IPS DF 4.7 (cell line): ENCODE measurements around the gene SECTM1.

Experiments used
- DNase-seq: peaks from one replicate; pipeline ENCODE4 v3.0.0-alpha.2; 2013; ENCODE audit warnings: low spot score; ENCODE audit errors: extremely low read depth

Gene SECTM1

GRCh38 chr17:82316651-82317393 lies 16.7 kb downstream of the SECTM1 start:
- DNase-seq = no peak

GRCh38 chr17:82315703-82316358 lies 17.7 kb downstream of the SECTM1 start:
- DNase-seq = no peak

DNA sequence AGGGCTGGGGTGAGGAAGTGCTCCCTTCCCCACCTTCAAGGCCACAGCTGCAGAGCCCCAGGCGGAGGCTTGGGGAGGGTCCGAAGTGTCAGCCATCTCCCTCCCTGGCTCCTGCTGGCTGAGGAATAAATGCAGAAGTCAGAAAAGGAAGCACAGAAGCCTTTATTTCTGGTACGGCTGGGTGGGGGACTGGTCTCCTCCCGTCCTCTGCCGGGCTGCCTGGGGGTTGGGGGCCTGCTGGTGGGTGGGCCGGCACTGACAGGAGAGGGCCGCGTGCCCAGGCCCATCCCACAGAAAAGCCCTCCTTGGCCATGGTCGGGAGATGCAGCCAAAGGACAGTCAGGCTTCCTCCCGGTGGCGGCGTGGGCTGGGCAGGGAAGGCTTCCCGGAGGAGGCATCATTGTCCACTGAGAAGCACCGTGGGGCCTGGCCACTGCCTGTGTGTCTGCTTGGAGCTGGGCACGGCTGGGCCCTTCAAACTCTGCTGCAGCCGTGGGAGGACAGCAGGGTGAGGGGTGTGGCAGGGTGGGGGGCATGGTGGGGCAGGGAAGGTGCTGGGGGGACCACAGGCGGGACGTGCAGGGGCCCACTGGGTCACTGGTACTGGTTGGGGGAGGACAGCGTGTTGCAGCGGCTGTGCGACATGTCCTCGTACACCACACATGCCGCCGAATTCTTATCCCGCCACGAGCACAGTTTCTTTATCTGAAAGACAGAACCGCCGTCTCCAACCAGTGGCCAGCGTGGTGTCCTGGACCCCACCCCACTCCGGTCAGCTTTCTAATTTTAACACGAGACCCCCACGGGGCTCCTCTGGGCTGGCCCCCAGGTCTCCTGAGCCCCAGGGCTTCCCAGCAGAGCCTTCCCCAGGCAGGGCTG lies 18.6 kb downstream of the SECTM1 start:
- no peak for DNase-seq

DNA sequence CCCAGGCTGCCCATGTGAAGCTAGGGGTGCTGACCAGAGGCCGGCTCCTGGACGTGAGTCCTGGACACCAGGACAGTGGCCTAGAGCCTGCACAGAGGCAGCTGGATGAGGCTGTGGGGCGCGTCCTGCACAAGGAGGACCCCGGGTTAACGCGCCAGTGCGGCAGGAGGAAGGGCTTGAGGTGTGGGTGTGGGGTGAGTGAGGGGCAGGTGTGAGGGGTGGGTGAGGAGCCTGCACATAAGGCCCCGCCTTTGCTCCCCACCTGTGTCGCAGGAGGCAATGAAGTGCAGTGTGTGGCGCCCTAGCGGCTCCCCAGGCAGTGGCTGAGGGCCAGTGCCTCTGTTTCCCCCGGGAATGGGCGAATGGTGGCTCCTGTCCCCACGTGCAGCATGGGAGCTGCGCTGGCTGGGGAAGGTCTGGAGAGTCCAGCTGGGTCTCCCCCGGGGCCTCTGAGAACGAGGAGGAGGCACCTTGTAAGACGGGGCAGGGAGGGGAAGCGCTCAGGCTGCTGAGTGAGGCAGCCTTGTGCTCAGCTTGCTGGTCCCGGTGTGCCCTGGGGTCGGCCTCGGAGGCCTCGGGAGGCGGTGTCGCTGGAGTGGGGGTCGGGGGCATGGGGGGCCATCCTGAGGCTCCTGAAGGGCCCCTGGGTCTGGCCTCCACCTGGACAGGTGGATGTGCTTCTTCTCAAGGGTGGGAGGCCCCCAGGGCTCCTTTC lies 19.4 kb downstream of the SECTM1 start:
- DNase-seq = no peak

DNA sequence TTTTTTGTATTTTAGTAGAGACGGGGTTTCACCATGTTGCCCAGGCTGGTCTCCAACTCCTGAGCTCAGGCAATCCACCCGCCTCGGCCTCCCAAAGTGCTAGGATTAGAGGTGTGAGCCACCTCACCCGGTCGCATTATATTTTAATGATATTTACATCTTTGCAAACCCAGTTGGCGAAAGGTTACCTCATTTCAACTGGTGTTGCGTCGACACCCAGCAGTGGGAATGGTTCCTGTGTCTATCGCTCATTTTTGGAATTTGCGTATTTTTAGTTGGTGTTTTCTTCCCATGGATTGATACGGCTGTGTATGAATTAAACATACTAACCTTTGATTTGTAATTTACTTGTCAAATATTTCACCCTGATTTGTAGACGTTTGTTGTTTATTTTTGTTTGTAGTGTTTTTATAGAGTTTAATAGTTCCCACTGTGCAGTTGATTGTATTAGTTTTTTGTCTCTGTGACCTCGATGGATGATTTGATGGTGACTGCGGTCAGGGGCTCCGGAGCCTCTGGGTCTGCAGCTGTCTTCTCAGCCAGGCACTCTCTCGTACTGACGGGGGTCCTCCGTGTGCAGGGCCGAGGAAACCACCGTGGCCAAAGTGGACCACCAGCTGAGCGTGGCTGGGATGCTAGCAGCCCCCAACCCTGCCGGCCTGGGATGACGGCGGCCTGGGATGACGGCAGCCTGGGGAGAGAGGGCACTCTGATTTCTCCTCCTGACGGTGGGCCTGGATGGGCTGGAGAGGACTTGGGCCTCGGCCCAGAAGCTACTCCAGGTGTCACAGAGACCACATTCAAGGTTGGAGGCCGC lies 20.2 kb downstream of the SECTM1 start:
- no peak for DNase-seq

GRCh38 chr17:82311971-82312370 lies 21.6 kb downstream of the SECTM1 start:
- DNase-seq = no peak

DNA sequence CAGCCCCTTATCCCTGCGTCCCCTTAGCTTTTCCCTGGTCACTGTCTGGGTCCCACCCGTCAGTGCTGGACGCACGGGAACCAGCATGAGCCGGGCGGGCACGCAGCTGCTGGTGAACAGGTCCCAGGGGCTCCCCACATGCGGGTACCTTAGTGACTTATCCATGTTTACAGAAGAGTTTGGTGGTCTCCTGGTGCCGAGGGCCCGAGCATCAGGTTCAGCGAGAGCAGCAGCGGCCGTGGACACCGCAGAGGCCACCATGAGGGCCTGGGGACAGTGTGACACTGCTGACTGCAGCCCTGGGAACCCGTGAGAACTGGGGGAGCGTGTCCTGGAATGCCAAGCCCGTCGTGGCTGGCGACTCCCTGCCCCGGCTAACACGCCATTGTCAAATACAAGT lies 22.7 kb downstream of the SECTM1 start:
- no peak for DNase-seq

DNA sequence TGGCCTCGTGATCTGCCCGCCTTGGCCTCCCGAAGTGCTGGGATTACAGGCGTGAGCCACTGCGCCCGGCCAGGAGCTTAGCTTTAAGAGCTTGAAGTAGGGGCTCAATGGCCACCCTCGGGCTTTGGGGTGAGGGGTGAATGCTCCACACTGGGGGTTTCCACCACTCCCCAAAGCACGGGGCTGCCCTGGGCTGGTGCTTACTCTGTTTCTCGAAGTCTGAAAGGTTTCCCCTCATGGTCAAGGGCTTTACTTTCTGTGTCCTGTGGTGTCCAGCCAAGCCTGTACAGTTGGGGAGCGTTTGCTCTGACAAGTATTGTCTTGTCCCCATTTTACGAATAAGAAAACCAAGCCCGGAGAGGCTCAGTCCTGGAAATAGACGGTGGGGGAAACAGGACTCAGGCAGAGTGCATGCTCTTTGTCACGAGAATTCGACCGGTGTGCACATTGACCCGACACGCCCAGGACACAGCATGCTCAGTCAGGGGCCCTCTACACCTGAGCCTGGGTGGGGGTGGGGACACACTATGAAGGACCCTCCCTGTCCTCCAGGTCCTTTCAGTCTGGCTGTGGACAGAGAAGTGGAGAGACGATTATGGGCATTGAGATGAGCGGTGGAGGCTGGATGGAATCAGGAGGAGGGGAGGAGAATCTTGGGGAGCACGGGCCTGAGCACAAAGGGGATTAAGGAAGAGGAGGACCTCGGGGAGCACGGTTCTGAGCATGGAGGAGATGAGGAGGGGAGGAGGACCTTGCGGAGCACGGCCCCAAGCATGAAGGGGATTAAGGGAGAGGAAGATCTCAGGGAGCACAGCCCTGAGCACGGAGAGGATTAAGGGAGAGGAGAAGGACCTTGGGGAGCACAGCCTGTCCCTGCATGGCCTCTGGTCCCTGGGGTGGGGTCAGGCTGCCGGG lies 23.7 kb downstream of the SECTM1 start:
- DNase-seq = no peak

- no peak for DNase-seq
These were observed 27.8 kb downstream of the SECTM1 start for GRCh38 chr17:82305727-82306300.

DNA sequence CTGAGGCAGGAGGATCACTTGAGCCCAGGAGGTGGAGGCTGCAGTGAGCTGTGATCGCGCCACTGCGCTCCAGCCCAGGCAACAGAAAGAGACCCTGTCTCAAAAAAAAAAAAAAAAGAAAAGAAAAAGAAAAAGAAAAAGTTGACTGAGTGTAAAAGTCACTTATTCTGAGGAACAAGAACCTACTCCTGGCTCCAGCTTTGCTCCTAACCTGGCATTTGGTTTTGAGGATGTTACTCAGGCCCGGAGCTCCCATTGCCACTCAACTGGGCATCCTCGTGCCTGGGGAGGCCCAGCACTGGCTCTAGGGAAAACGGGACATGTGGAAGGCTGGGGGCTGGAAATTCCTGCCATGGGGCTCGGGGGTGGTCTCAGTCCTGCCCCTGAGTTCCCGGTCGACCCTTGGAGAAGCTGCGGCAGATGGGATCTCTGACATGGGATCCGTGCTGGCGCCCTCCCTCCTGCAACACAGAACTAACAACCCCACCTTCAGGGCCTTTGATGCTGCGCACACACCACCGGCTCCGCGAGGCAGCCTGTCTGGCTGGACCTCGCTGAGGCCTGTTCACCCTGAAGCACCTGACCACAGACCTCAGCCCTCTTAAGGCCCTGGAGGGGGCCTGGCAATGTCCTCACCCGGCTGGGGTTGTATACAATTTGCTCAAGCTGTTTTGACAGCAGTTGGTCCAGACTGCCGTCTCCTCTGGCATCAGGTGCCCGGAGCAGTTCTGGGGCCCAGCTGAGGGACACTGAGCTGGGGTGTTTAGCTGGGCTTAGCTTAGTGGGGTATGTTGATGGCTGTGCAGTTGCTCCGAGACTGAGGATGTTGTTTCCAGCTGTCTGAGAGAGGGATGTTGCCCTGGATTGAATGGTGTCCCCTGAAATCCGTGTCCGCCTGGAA lies 28.5 kb downstream of the SECTM1 start:
- DNase-seq = no peak

DNA sequence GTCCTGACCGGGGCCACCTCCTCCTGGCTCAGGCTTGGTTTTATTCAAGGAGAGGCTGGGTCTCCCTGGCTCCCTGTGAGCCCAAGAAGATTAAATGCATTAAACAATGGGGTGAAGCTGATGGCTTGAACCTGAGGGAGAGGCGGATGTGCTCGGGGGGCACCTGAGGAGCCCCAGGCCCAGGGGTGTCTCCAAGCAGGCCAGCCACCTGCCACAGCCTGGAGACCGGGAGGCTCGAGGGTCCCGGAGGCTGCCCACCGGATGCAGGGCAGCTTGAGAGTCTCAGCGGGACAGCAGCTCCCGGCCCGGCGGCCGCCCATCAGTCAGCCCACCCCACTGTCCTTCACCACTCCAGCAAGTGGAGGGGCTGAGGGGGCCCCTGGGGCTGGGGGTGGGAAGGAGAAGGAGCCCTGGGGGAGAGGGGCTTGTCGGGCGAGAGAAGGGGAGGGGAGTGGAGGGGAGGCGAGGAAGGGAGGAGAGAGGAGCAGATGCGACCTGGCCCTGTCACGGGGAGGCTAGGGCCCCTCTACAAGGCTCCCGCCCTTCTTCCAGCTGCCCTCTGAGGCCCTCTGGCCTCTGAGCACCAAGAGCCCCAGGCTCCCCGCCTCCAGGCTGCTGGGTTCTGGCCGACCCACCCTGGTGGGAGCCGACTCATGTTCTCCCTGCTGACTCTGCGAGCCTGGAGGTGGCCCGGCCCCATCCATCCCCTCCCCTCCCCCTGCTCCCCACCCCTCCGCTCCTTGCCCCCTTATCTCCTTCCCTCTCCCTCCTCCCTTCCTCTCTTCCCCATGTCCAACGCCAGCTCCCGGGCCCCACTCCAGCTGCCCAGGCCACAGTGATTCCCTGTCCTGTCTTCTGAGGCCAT lies 29.4 kb downstream of the SECTM1 start:
- no peak for DNase-seq

DNA sequence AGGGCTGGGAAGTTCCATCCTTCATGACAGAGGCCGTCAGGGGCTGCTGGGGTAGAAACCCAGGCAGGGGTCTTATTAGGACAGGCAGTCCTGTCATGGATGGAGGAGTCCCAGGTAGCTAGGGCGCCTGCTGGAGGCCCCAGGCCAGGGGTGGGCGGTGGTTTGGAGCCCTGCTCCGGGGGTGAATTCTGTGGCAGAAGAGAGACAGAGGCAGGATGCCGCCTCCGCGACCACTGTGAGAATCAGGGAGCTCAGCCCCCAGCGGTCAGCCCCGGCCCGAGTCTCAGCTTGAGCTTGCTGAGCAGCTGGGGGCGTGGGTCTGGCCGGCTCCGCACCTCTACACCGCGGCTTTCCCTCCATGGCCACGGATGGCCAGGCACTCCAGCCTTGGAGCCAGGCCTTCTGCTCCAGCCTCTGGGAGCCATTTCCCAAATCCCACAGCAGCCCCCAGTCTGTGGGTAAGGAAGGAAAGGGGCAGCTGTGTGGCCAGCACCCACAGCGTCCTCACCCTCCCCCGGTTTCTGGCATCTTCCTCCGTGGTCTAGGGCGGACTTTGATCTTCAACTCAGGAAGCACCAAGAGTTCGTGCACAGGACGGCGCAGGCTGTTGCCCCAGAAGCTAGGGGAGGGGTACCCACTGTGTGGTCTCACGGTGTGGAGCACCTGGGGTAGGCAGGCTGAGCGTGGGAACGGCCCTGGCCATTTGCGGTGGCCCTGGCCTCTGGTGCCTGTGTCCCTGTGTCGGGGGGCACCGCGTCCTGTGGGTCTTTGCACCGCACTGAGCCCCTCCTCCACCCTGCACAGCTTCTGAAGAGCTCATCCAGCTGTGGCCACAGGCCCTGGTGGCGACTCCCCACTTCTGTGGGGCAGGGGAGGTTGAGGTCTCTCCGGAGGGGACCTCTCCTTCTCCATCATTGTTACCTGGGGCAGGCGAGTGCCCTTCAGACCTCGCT lies 30.3 kb downstream of the SECTM1 start:
- no peak for DNase-seq

DNA sequence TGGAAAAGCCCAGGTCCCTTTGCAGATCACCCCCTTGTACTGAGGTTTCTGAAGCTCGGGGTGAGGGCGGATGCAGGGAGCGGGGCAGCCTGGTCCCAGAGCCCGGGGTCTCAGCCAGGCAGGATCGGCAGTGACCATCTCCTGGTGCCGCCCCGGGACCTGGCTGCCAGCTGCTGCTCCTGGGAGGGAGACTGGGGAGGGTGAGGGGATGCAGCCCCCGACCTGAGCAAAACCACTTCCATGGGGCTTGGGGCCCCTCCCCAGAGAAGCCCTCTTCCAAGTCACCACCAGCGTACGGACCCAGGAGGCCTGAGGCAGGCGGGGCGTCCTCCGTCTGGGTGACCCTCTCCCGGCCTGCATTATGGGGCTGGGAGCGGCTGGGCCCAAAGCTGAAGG lies 31.0 kb downstream of the SECTM1 start:
- no peak for DNase-seq

DNA sequence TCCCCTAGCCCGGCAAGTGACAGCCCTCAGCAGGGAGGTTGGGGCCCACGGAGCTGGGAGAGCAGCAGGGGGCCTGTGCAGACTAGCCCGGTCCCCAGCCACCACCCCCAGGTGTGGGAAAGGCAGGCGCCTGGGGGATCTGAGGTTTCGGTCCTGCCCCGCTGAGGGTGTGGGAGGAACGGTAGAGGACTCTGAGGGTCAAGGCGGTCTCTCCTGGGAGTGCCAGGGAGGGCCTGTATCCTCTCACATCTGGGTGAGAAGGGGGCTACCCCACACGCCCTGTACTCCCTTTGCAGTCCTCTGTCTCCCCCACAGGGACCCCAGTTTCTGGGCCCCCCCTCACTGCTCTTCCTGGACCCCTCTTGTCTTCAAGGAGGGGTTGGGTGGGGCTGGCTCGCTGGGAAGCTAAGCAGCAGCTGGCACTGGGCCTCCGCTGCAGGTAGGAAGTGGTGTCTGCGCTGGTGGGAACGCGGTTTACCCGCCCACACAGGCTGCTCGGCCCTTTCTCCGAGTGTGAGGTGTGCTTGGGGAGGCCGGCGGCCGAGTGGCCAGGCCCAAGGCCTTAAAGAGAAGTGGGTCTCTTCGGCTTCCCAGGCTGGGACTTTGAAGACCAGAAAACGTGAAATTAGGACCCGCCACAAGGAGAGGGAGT lies 31.5 kb downstream of the SECTM1 start:
- no peak for DNase-seq

DNA sequence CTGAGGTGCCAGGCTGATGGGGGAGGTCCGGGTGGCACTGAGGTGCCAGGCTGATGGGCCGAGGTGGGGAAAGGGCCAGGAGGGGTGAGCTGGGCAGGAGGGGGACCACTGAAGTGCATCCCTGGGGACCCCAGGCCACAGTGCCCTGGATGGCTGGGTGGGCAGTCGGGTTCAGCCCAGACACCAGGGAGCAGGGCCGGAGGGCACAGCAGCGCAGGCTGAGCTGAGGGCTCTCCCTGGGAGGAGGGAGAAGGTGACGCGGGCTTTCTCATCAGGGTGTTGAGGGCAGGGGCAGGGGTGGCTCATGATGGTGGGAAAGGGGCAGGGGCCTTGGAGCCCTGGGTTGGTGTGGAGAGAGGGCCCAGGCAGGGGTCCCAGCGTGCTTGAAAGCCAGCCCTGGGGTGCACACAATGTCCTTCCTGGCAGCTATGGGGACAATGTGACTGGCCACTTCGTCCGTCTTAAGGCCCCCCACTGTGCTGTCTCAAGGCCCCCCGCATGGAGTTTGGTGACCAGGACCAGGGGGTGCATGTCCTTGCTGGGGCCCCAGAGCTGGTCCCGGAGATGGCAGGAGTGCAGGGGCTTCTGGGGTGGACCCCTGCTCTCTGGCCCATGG lies 32.2 kb downstream of the SECTM1 start:
- DNase-seq = no peak
